IPS-18a (cell line): ENCODE data around the gene ATF7IP.

Experiments used
- H3K27ac ChIP-seq: one replicate; pipeline ENCODE4 v1.5.1; 2013; ENCODE audit warnings: low read length
- H3K27me3 ChIP-seq: one replicate; pipeline ENCODE4 v1.6.1; 2013; ENCODE audit warnings: mild to moderate bottlenecking, low read length; ENCODE audit not compliant: control insufficient read depth, insufficient read depth
- H3K36me3 ChIP-seq: one replicate; pipeline ENCODE4 v1.6.1; 2013; ENCODE audit warnings: low read depth, low read length; ENCODE audit not compliant: control insufficient read depth
- H3K4me1 ChIP-seq: one replicate; pipeline ENCODE4 v1.6.1; 2013; ENCODE audit warnings: low read depth, low read length; ENCODE audit not compliant: control insufficient read depth
- H3K4me3 ChIP-seq: one replicate; pipeline ENCODE4 v1.5.1; 2013; ENCODE audit warnings: low read length
- H3K9ac ChIP-seq: one replicate; pipeline ENCODE4 v1.6.1; 2013; ENCODE audit warnings: mild to moderate bottlenecking, low read length, moderate library complexity
- H3K9me3 ChIP-seq: one replicate; pipeline ENCODE4 v1.6.1; 2013; ENCODE audit warnings: low read depth, low read length; ENCODE audit not compliant: control insufficient read depth

The ATF7IP gene

GRCh38 chr12:14452865-14453264 is 87.4 kb downstream of the ATF7IP start:
- Histone ChIP-seq H3K27me3 (no peaks in the 10 kb centered on the region), H3K4me3 (no peak overlapping the region), H3K9me3 (no peaks in the 10 kb centered on the region), H3K27ac (no peak overlapping the region), H3K4me1 (peaks cover 5% of the 10 kb centered on the region), H3K36me3 (peaks cover 39% of the 10 kb centered on the region), H3K9ac (no peak overlapping the region)

GRCh38 chr12:14454098-14454907 is 88.8 kb downstream of the ATF7IP start:
- Histone ChIP-seq H3K4me1 (peaks cover 9% of the 10 kb centered on the region), H3K9ac (no peak overlapping the region), H3K9me3 (no peaks in the 10 kb centered on the region), H3K27ac (no peak overlapping the region), H3K36me3 (peaks cover 39% of the 10 kb centered on the region), H3K4me3 (no peak overlapping the region), H3K27me3 (no peaks in the 10 kb centered on the region)

GRCh38 chr12:14460212-14460841 is 94.8 kb downstream of the ATF7IP start:
- no peak overlapping the region for H3K9ac ChIP-seq
- H3K9me3 ChIP-seq = no peaks in the 10 kb centered on the region
- no peak overlapping the region for H3K27ac ChIP-seq
- no peaks in the 10 kb centered on the region for H3K27me3 ChIP-seq
- peaks cover 13% of the 10 kb centered on the region for H3K4me1 ChIP-seq
- H3K4me3 ChIP-seq = no peak overlapping the region
- H3K36me3 ChIP-seq = peaks cover 59% of the 10 kb centered on the region

GRCh38 chr12:14471497-14471896 is 106.0 kb downstream of the ATF7IP start:
- H3K27me3 ChIP-seq = no peaks in the 10 kb centered on the region
- no peak overlapping the region for H3K4me3 ChIP-seq
- H3K4me1 ChIP-seq = no peaks in the 10 kb centered on the region
- H3K9me3 ChIP-seq = peaks cover 19% of the 10 kb centered on the region
- H3K9ac ChIP-seq = no peak overlapping the region
- H3K36me3 ChIP-seq = peaks cover 61% of the 10 kb centered on the region
- no peak overlapping the region for H3K27ac ChIP-seq

GRCh38 chr12:14473707-14474287 is 108.3 kb downstream of the ATF7IP start:
- Histone ChIP-seq H3K27ac (no peak overlapping the region), H3K4me3 (no peak overlapping the region), H3K9me3 (peaks cover 19% of the 10 kb centered on the region), H3K4me1 (no peaks in the 10 kb centered on the region), H3K36me3 (peaks cover 57% of the 10 kb centered on the region), H3K9ac (no peak overlapping the region), H3K27me3 (no peaks in the 10 kb centered on the region)

GRCh38 chr12:14479004-14479403 is 113.5 kb downstream of the ATF7IP start:
- H3K9ac ChIP-seq = no peak overlapping the region
- peaks cover 5% of the 10 kb centered on the region for H3K9me3 ChIP-seq
- H3K4me3 ChIP-seq = no peak overlapping the region
- no peaks in the 10 kb centered on the region for H3K4me1 ChIP-seq
- no peaks in the 10 kb centered on the region for H3K27me3 ChIP-seq
- H3K27ac ChIP-seq = no peak overlapping the region
- peaks cover 81% of the 10 kb centered on the region for H3K36me3 ChIP-seq

- Histone ChIP-seq H3K9me3 (no peaks in the 10 kb centered on the region), H3K4me1 (no peaks in the 10 kb centered on the region), H3K4me3 (no peak overlapping the region), H3K36me3 (peaks cover 84% of the 10 kb centered on the region), H3K27ac (no peak overlapping the region), H3K9ac (no peak overlapping the region), H3K27me3 (no peaks in the 10 kb centered on the region)
These were observed 115.7 kb downstream of the ATF7IP start for GRCh38 chr12:14481201-14481600.

- Histone ChIP-seq H3K27me3 (no peaks in the 10 kb centered on the region), H3K9me3 (no peaks in the 10 kb centered on the region), H3K9ac (no peak overlapping the region), H3K27ac (no peak overlapping the region), H3K36me3 (peaks cover 79% of the 10 kb centered on the region), H3K4me1 (no peaks in the 10 kb centered on the region), H3K4me3 (no peak overlapping the region)
These were observed 116.9 kb downstream of the ATF7IP start for GRCh38 chr12:14482361-14482760.

- H3K36me3 ChIP-seq = peaks cover 74% of the 10 kb centered on the region
These were observed 117.4 kb downstream of the ATF7IP start for GRCh38 chr12:14482886-14483285.

GRCh38 chr12:14495326-14495725 is 129.8 kb downstream of the ATF7IP start:
- Histone ChIP-seq H3K9me3 (no peaks in the 10 kb centered on the region), H3K27me3 (no peaks in the 10 kb centered on the region), H3K4me1 (no peaks in the 10 kb centered on the region), H3K27ac (no peak overlapping the region), H3K4me3 (no peak overlapping the region), H3K36me3 (peaks cover 50% of the 10 kb centered on the region), H3K9ac (no peak overlapping the region)

More at GRCh38 chr12:14482886-14483285, 117.4 kb downstream of the ATF7IP start:
- H3K9ac ChIP-seq = no peak overlapping the region
- no peaks in the 10 kb centered on the region for H3K27me3 ChIP-seq
- no peaks in the 10 kb centered on the region for H3K4me1 ChIP-seq
- H3K27ac ChIP-seq = no peak overlapping the region
- no peaks in the 10 kb centered on the region for H3K9me3 ChIP-seq
- H3K4me3 ChIP-seq = no peak overlapping the region

- no peak overlapping the region for H3K4me3 ChIP-seq
- H3K27ac ChIP-seq = no peak overlapping the region
- H3K36me3 ChIP-seq = peaks cover 21% of the 10 kb centered on the region
- no peaks in the 10 kb centered on the region for H3K27me3 ChIP-seq
- H3K9ac ChIP-seq = no peak overlapping the region
- H3K4me1 ChIP-seq = no peaks in the 10 kb centered on the region
- no peaks in the 10 kb centered on the region for H3K9me3 ChIP-seq
These were observed 140.4 kb downstream of the ATF7IP start for GRCh38 chr12:14505626-14506596.
